Neural cell (in vitro differentiated cells): ENCODE measurements around the gene CSF2RB. TPM values are rescaled to one million over a fixed set of nuclear protein-coding genes. Genes with fewer than 3 reads are reported as not detected.

Experiments used
- H2AFZ ChIP-seq: fragments of 200-600, 300-800 bp; sonication (generic), shearing (Covaris generic); 2 replicates; pipeline ENCODE4 v1.6.0; 2014; ENCODE audit warnings: low read depth, mild to moderate bottlenecking, antibody characterized with exemption, low read length, moderate library complexity
- H3F3A ChIP-seq: fragments of 200-600 bp; shearing (Covaris generic); 2 replicates; pipeline ENCODE4 v1.6.1; 2016; ENCODE audit warnings: mild to moderate bottlenecking, moderate library complexity, mixed read lengths, antibody characterized with exemption, low read length; ENCODE audit not compliant: insufficient read depth, poor library complexity, severe bottlenecking
- H3K27ac ChIP-seq: fragments of 200-600, 300-800 bp; sonication (generic), shearing (Covaris generic); 2 replicates; pipeline ENCODE4 v1.5.1; 2014; ENCODE audit warnings: mild to moderate bottlenecking, low read length, moderate library complexity
- H3K27me3 ChIP-seq: fragments of 300-800, 200-600 bp; sonication (generic), shearing (Covaris generic); 2 replicates; pipeline ENCODE4 v1.6.0; 2014; ENCODE audit warnings: mild to moderate bottlenecking, low read depth, low read length, moderate library complexity; ENCODE audit not compliant: insufficient read depth
- H3K36me3 ChIP-seq: fragments of 300-800, 200-600 bp; sonication (generic), shearing (Covaris generic); 2 replicates; pipeline ENCODE4 v1.5.1; 2014; ENCODE audit warnings: mild to moderate bottlenecking, antibody characterized with exemption, low read length, moderate library complexity; ENCODE audit not compliant: insufficient read depth
- H3K4me2 ChIP-seq: fragments of 300-800, 200-600 bp; sonication (generic), shearing (Covaris generic); 2 replicates; pipeline ENCODE4 v1.6.0; 2014; ENCODE audit warnings: mild to moderate bottlenecking, low read length
- H3K4me3 ChIP-seq: fragments of 300-800, 200-600 bp; sonication (generic), shearing (Covaris generic); 2 replicates; pipeline ENCODE4 v1.5.1; 2014; ENCODE audit warnings: mild to moderate bottlenecking, low read length, moderate library complexity
- H3K79me2 ChIP-seq: fragments of 200-600 bp; shearing (Covaris generic); replicated peaks from 2 replicates; pipeline ENCODE4 v1.6.0; 2014; ENCODE audit warnings: mild to moderate bottlenecking, low read length, moderate library complexity; ENCODE audit not compliant: insufficient read depth
- H3K9ac ChIP-seq: fragments of 300-800, 200-600 bp; sonication (generic), shearing (Covaris generic); 2 replicates; pipeline ENCODE4 v1.6.1; 2016; ENCODE audit warnings: mild to moderate bottlenecking, low read length, mixed read lengths
- H3K9me2 ChIP-seq: fragments of 200-600 bp; shearing (Covaris generic); 2 replicates; pipeline ENCODE4 v1.6.1; 2016; ENCODE audit warnings: mild to moderate bottlenecking, low read length, mixed read lengths; ENCODE audit not compliant: insufficient read depth
- H3K9me3 ChIP-seq: fragments of 200-600, 300-800 bp; sonication (generic), shearing (Covaris generic); 2 replicates; pipeline ENCODE4 v1.6.1; 2016; ENCODE audit warnings: mild to moderate bottlenecking, mixed run types, low read length, moderate library complexity, mixed read lengths
- H4K20me1 ChIP-seq: fragments of 200-600 bp; shearing (Covaris generic); 2 replicates; pipeline ENCODE4 v1.6.1; 2016; ENCODE audit warnings: mild to moderate bottlenecking, mixed run types; ENCODE audit not compliant: insufficient read depth
- CTCF ChIP-seq: fragments of 450-650 bp; IDR thresholded peaks from 2 replicates; pipeline ENCODE4 v1.5.1; 2014; ENCODE audit warnings: antibody characterized with exemption, mild to moderate bottlenecking, moderate library complexity; ENCODE audit not compliant: poor library complexity, severe bottlenecking
- EP300 ChIP-seq: fragments of 450-650 bp; conservative IDR thresholded peaks from 2 replicates; pipeline ENCODE4 v1.6.1; 2014; ENCODE audit warnings: antibody characterized with exemption, mild to moderate bottlenecking, moderate library complexity; ENCODE audit not compliant: poor library complexity, severe bottlenecking
- EZH2 ChIP-seq: fragments of 200-600, 300-800 bp; shearing (Covaris generic), sonication (generic); IDR thresholded peaks from 2 replicates; pipeline ENCODE4 v1.6.1; 2014; ENCODE audit warnings: antibody characterized with exemption, low read length, borderline replicate concordance, mild to moderate bottlenecking; ENCODE audit not compliant: insufficient read depth, poor library complexity, severe bottlenecking
- MXI1 ChIP-seq: fragments of 450-650 bp; conservative IDR thresholded peaks from 2 replicates; pipeline ENCODE4 v1.6.1; 2014; ENCODE audit warnings: antibody characterized with exemption, mild to moderate bottlenecking; ENCODE audit not compliant: poor library complexity, severe bottlenecking
- POLR2AphosphoS5 ChIP-seq: IDR thresholded peaks from 2 replicates; pipeline ENCODE4 v1.6.1; 2012
- RAD21 ChIP-seq: fragments of 450-650 bp; conservative IDR thresholded peaks from 2 replicates; pipeline ENCODE4 v1.6.1; 2014; ENCODE audit warnings: antibody characterized with exemption, mild to moderate bottlenecking, moderate library complexity
- SMC3 ChIP-seq: fragments of 450-650 bp; conservative IDR thresholded peaks from 2 replicates; pipeline ENCODE4 v1.6.1; 2014; ENCODE audit warnings: antibody characterized with exemption, mild to moderate bottlenecking, moderate library complexity; ENCODE audit not compliant: poor library complexity
- TAF1 ChIP-seq: IDR thresholded peaks from 2 replicates; pipeline ENCODE4 v1.6.1; 2012; ENCODE audit warnings: low read depth
- polyA plus RNA-seq: library from polyadenylated mRNA; depleted of rRNA; stranded (reverse); fragments of >200 nt; gene quantifications from 2 replicates; pipeline ENCODE4 v1.2.3, GENCODE V29; 2014
- TF ChIP-seq, protein P1 (sequence below): IDR thresholded peaks from 2 replicates; pipeline ENCODE4 v1.6.1; 2012; ENCODE audit warnings: borderline replicate concordance

CSF2RB gene
- polyA plus RNA-seq, 1 donor from 2014 or later = not detected

- no peak overlapping the region for H3K27ac ChIP-seq
- no peaks in the 10 kb centered on the region for H3F3A ChIP-seq
- H3K79me2 ChIP-seq = no peaks in the 10 kb centered on the region
- peaks cover 7% of the 10 kb centered on the region for H3K9me3 ChIP-seq
- no peak overlapping the region for H2AFZ ChIP-seq
- no peaks in the 10 kb centered on the region for H3K36me3 ChIP-seq
- no peaks in the 10 kb centered on the region for H3K9me2 ChIP-seq
- no peaks in the 10 kb centered on the region for H4K20me1 ChIP-seq
- no peak overlapping the region for H3K4me3 ChIP-seq
- no peak overlapping the region for H3K4me2 ChIP-seq
- TF ChIP-seq, protein P1, sequence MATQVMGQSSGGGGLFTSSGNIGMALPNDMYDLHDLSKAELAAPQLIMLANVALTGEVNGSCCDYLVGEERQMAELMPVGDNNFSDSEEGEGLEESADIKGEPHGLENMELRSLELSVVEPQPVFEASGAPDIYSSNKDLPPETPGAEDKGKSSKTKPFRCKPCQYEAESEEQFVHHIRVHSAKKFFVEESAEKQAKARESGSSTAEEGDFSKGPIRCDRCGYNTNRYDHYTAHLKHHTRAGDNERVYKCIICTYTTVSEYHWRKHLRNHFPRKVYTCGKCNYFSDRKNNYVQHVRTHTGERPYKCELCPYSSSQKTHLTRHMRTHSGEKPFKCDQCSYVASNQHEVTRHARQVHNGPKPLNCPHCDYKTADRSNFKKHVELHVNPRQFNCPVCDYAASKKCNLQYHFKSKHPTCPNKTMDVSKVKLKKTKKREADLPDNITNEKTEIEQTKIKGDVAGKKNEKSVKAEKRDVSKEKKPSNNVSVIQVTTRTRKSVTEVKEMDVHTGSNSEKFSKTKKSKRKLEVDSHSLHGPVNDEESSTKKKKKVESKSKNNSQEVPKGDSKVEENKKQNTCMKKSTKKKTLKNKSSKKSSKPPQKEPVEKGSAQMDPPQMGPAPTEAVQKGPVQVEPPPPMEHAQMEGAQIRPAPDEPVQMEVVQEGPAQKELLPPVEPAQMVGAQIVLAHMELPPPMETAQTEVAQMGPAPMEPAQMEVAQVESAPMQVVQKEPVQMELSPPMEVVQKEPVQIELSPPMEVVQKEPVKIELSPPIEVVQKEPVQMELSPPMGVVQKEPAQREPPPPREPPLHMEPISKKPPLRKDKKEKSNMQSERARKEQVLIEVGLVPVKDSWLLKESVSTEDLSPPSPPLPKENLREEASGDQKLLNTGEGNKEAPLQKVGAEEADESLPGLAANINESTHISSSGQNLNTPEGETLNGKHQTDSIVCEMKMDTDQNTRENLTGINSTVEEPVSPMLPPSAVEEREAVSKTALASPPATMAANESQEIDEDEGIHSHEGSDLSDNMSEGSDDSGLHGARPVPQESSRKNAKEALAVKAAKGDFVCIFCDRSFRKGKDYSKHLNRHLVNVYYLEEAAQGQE = no peak
- TF ChIP-seq EP300 = no peak
- TF ChIP-seq CTCF = no peak
- no peak for TF ChIP-seq TAF1
- no peak for TF ChIP-seq POLR2AphosphoS5
- no peak for TF ChIP-seq SMC3
- no peak for TF ChIP-seq MXI1
- TF ChIP-seq RAD21 = no peak
- H3K9ac ChIP-seq = no peak overlapping the region
- no peaks in the 10 kb centered on the region for H3K27me3 ChIP-seq
Measured at GRCh38 chr22:36891646-36892045, 21.8 kb upstream of the CSF2RB start.

DNA sequence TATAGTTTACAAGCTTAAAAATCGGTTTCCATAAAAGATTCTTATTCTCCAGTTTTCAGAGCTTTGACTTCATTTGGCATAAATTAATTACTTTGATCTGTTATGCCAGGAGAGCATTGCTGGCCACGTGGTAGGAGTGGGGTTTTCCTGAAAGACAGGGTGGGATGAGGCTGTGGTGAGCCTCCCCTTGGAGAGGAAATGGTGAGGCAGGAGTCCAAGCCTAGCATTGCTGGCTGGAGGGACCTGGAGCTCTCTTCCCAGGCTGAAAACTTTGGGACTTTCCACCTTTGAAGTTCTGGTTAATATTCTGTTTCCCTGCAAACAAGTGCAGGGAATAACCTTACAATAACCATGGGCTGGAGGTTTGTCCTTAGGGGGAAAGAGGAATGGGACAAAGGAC lies 21.1 kb upstream of the CSF2RB start:
- H3K9me2 ChIP-seq = no peaks in the 10 kb centered on the region
- no peak overlapping the region for H3K9ac ChIP-seq
- H3K4me2 ChIP-seq = no peak overlapping the region
- H3F3A ChIP-seq = no peaks in the 10 kb centered on the region
- H4K20me1 ChIP-seq = no peaks in the 10 kb centered on the region
- no peaks in the 10 kb centered on the region for H3K27me3 ChIP-seq
- TF ChIP-seq CTCF (no peak), RAD21 (no peak), EP300 (no peak), POLR2AphosphoS5 (no peak), EZH2 (no peak), TAF1 (no peak), MXI1 (no peak), SMC3 (no peak)
- TF ChIP-seq, protein P1 = no peak
- peaks cover 7% of the 10 kb centered on the region for H3K9me3 ChIP-seq
- H3K36me3 ChIP-seq = no peaks in the 10 kb centered on the region
- H3K79me2 ChIP-seq = no peaks in the 10 kb centered on the region
- no peak overlapping the region for H3K4me3 ChIP-seq
- H3K27ac ChIP-seq = no peak overlapping the region
- no peak overlapping the region for H2AFZ ChIP-seq
